NT2/D1 (cell line): ENCODE results near the gene RNF212.

Experiments used
- SUZ12 ChIP-seq: IDR thresholded peaks from 2 replicates; pipeline ENCODE4 v1.6.1; 2011; ENCODE audit not compliant: insufficient read length, insufficient read depth; ENCODE audit errors: extremely low read depth
- YY1 ChIP-seq: IDR thresholded peaks from 2 replicates; pipeline ENCODE4 v1.6.1; 2011; ENCODE audit not compliant: insufficient read length, insufficient read depth
- ZNF274 ChIP-seq: IDR thresholded peaks from 2 replicates; pipeline ENCODE4 v1.6.1; 2011; ENCODE audit warnings: mild to moderate bottlenecking, low read depth, low read length

GRCh38 chr4:1027219-1027914 is 86.0 kb downstream of the RNF212 start:
- TF ChIP-seq ZNF274 (no peak), SUZ12 (no peak), YY1 (no peak)
